Measurements from ENCODE around the gene PCK2.
"Not testable (repeated sequence)": the region's sequence is repeated elsewhere in the genome, so short reads cannot be mapped to it uniquely, and the experiment has no call there.

Gene PCK2

DNA sequence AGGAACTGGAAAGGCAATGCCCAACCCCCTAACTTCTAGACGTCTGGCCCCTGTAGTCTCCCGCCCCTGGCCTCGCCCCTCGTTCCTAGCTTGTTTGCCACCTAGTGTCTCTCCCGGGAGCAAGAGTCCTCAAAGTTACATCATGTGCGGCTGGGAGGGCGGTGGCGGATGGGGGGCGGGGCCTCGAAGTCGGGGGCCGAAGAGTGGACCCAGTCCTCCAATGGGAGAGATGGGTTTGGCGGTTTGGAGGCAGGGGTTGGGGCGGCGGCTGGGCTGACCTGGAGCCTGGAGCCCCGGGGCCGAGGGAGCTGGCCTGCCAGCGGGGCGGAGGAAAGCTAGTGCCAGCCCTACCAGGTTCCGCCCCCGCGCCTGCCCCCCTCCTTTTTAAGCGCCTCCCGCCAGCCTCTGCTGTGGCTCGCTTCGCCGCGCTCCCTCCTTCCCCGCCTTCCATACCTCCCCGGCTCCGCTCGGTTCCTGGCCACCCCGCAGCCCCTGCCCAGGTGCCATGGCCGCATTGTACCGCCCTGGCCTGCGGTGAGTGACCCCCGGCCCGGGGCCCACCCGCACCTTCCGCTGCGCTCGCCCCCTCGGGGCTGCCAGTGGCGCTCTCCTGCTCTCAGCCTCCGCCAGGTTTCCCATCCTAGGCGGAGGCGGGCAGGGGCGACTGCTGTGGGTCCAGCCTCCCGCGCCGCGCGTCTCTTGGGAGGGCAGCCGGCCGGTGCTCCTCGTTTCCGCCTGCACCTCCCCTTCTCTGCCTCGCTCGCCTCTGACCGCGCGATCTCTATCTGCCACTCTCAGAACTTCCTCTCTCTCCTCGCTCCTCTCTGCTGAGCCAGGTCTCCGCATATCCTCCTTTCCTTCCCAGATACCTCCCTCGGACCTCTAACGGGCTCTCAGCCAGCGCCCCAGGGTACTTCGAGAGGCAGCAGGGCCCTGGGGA lies at the start of gene PCK2:
Gene PCK2 (plus strand): TSS at position 411 of the 940 bp plus-strand sequence. CDS start 95 bp downstream, at position 506.
- DNase-seq, result peak; percentile 85
- H3K27ac ChIP-seq, result peak within 1 kb of the TSS; percentile 83
- H3K4me3 ChIP-seq (ENCODE audit: low read depth, low read length), result peak within 1 kb of the TSS; percentile 66
- no peak for TF ChIP-seq CTCF (IDR thresholded peaks at IDR 0.05; ENCODE audit: low read depth, low read length)
- H3K36me3 ChIP-seq, result no peaks in the 10 kb centered on the region
- no peaks in the 10 kb centered on the region for H3K9me3 ChIP-seq (ENCODE audit: severe bottlenecking)
- H3K27me3 ChIP-seq (ENCODE audit: insufficient read depth, low read depth, severe bottlenecking), result no peaks in the 10 kb centered on the region

- H3K27me3 ChIP-seq (ENCODE audit: insufficient read depth, low read depth, severe bottlenecking); H3K27ac ChIP-seq; DNase-seq; H3K36me3 ChIP-seq; H3K4me3 ChIP-seq (ENCODE audit: low read depth, low read length); H3K9me3 ChIP-seq (ENCODE audit: severe bottlenecking): not testable (repeated sequence)
Measured at GRCh38 chr14:24049002-24049401, 45.1 kb upstream of the PCK2 start.

GRCh38 chr14:24050753-24051152 lies 43.4 kb upstream of the PCK2 start:
- not testable (repeated sequence) for H3K36me3 ChIP-seq; H3K9me3 ChIP-seq (ENCODE audit: severe bottlenecking); DNase-seq; H3K4me3 ChIP-seq (ENCODE audit: low read depth, low read length); H3K27ac ChIP-seq; H3K27me3 ChIP-seq (ENCODE audit: insufficient read depth, low read depth, severe bottlenecking)

DNA sequence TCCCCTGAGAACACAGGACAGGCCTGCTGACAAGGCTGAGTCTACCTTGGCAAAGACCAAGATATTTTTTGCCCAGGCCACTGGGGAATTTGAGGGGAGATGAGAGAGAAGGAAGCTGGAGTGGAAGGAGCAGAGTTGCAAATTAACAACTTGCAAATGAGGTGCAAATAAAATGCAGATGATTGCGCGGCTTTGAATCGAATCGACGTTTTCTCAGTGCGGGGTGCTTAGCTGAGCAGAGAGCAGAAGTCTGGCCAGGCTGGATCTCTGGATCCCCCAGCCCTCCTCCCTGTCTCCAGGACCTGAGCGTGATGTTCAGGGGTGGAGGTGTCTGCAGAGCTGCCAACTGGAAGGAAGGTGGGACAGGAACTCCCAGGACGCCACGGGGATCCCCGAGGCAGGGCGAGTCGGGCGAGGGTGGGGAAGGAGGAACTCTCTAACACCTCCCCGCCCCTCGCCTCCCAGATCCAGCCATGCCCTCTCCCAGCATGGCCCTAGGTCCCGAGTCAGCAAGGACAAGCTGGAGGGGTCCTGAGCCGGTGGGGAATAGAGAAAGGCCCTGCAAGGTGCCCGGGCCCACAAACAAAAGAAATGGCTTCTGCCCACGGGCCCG lies 42.8 kb upstream of the PCK2 start:
- no peaks in the 10 kb centered on the region for H3K27me3 ChIP-seq (ENCODE audit: insufficient read depth, low read depth, severe bottlenecking)
- no peaks in the 10 kb centered on the region for H3K36me3 ChIP-seq
- H3K4me3 ChIP-seq (ENCODE audit: low read depth, low read length), result peak overlapping the region; percentile 79
- DNase-seq, result no peak
- H3K9me3 ChIP-seq (ENCODE audit: severe bottlenecking), result no peaks in the 10 kb centered on the region
- TF ChIP-seq CTCF (IDR thresholded peaks at IDR 0.05; ENCODE audit: low read depth, low read length), result no peak
- H3K27ac ChIP-seq, result peak overlapping the region; percentile 78

DNA sequence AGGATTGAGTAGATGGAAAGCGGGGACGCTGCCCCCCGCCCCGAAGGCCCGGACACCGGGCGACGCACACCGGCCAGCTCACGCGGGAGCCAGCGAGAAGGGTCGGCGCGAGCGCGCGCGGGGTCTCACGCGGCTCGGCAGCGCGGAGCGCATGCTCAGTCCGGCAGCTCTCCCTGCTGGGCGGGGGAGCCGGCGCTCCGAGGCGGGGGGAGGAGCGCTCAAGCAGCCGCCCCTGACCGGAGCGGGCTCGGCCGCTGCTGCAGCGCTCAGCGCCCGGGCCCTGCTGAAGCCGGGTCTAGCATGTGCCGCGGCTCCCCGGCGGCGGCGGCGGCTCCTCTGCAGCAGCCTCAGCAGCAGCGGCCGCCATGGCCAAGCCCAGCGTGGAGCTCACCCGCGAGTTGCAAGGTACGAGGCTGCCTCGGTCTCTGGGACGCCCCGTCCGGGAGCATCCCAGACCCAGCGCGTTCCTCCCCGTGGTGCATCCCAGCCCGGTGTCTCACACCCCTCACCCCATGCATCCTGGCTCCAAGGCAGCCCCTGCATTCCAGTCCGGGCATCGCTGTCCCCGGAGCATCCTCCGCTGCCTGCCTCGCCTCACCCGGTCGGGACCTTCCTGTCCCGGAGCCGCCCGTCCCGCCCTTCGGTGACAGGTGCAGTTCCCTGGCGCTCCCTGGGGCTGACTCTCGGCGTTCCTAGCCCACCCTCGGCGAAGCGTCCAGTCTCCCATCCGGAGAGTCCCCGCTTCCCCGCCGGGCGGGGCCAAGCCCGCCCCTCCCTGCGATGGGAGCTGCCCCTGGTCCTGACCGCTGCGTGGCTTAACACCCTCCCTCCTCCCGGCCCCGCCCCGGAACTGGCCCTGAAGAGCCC lies 42.1 kb upstream of the PCK2 start, which contains the start of gene CARMIL3:
Gene CARMIL3 (plus strand): TSS at position 221 of the 867 bp plus-strand sequence. CDS start 145 bp downstream, at position 366.
- no peak for TF ChIP-seq CTCF (IDR thresholded peaks at IDR 0.05; ENCODE audit: low read depth, low read length)
- no peaks in the 10 kb centered on the region for H3K27me3 ChIP-seq (ENCODE audit: insufficient read depth, low read depth, severe bottlenecking)
- no peaks in the 10 kb centered on the region for H3K36me3 ChIP-seq
- no peaks in the 10 kb centered on the region for H3K9me3 ChIP-seq (ENCODE audit: severe bottlenecking)
- H3K4me3 ChIP-seq (ENCODE audit: low read depth, low read length), result peak within 1 kb of the TSS; percentile 79
- peak within 1 kb of the TSS; percentile 78 for H3K27ac ChIP-seq
- DNase-seq, result peak; percentile 76

DNA sequence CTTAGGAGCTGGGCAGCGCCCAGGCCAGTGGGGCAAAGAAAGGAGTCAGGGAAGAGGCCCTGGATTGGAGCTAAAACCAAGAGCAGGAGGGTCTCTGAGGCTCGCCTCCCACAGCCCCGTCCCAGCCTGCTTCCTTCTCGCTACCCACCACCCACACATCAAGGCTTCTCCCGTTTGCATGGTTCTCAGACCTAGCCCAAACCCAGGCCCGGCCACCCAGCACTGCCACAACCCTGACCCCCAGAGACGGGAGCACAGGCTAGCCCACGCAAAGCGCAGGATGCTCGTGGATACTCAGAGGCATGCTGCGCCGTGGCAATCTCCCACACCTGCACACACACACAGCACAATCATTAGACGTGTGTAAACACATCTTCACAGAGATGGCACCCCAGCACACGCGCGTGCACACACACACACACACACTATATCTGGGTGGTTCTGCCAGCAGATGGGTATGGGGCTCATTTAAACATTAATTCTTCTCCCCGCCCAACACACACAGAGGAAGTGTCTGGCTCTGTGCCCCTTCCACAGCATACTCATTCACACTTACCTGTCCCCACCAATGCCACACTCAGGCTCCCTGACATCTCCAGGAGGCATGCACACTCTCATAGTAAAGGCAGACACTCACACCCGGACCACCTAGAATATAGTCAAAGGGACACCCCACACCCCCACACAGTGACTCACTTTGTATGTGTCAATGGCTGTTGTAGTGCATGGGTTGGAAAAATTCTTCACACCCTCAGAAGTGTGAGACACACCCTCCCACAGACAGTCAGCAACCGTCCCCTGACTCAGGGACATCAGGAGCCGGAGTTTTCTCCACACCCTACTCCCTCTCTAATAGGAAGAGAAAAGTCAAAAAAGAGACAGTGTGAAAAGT lies 41.2 kb upstream of the PCK2 start:
- peak overlapping the region; percentile 79 for H3K4me3 ChIP-seq (ENCODE audit: low read depth, low read length)
- no peaks in the 10 kb centered on the region for H3K36me3 ChIP-seq
- no peaks in the 10 kb centered on the region for H3K9me3 ChIP-seq (ENCODE audit: severe bottlenecking)
- H3K27ac ChIP-seq, result no peak overlapping the region
- TF ChIP-seq CTCF (IDR thresholded peaks at IDR 0.05; ENCODE audit: low read depth, low read length), result no peak
- DNase-seq, result no peak
- H3K27me3 ChIP-seq (ENCODE audit: insufficient read depth, low read depth, severe bottlenecking), result no peaks in the 10 kb centered on the region

All from WERI-Rb-1 (cell line).